Mucosa of descending colon (tissue), 3 donors: ENCODE measurements around the gene NR3C2. TPM values are rescaled to one million over a fixed set of nuclear protein-coding genes. Genes with fewer than 3 reads are reported as not detected.

ENCODE experiments used
- ATAC-seq: fragments of 200-7000 bp; cut with Tn5 transposase; one replicate; pipeline ENCODE4 v1.9.1; 2020; ENCODE audit warnings: mild to moderate bottlenecking, moderate library complexity
- DNase-seq, 3 donors: peaks; one replicate each; pipeline ENCODE4 v3.0.0-alpha.2; 2020
- H3K36me3 ChIP-seq: fragments of 200-600 bp; one replicate; pipeline ENCODE4 v1.8.0; 2021; ENCODE audit warnings: low read depth, mild to moderate bottlenecking
- H3K4me1 ChIP-seq: fragments of 200-600 bp; one replicate; pipeline ENCODE4 v1.8.0; 2021; ENCODE audit warnings: low read depth, mild to moderate bottlenecking
- H3K4me3 ChIP-seq: fragments of 200-600 bp; one replicate; pipeline ENCODE4 v1.8.0; 2021; ENCODE audit warnings: mild to moderate bottlenecking
- H3K9me3 ChIP-seq: fragments of 200-600 bp; one replicate; pipeline ENCODE4 v1.8.0; 2021; ENCODE audit warnings: mild to moderate bottlenecking
- intact Hi-C, 2 donors: fragments of 100-400 bp; cut with DNase I in 1 of 2; cut with micrococcal nuclease in 1 of 2; formaldehyde crosslinking; loops; one replicate each; pipeline versions ENCODE4 v1.11.0 to v1.11.1; 2022; cut with DNase I, micrococcal nuclease
- total RNA-seq, 3 donors: library from RNA; stranded (reverse); fragmentation: NEBNext Ultra II Directional in 2 of 3; extraction: Animal tissue kit (Norgen Biotek cat#: 25700) in 2 of 3; gene quantifications; one replicate each; pipeline versions ENCODE4 v1.2.1 to v1.2.4, GENCODE V29; 2021 to 2023
- TF ChIP-seq, protein P1 (sequence below): fragments of 200-600 bp; IDR thresholded peaks from one replicate; pipeline ENCODE4 v1.8.0; 2022; ENCODE audit warnings: antibody characterized with exemption, mild to moderate bottlenecking
- donor health status: DM: no; HTN: no; CAD: no; lungs with moderate emphysema.
- donor health status: DM: no; HTN: no; CAD: no.
- donor health status: DM: no; HTN: yes; CAD: no.

NR3C2 gene
- total RNA-seq, 3 donors from 2014 or later: 86.5 to 205 (median 108) TPM

GRCh38 chr4:148118179-148118578 lies 324.0 kb downstream of the NR3C2 start:
- Histone ChIP-seq H3K9me3 (peaks cover 1% of the 10 kb centered on the region), H3K4me1 (no peaks in the 10 kb centered on the region), H3K4me3 (no peak overlapping the region), H3K36me3 (no peaks in the 10 kb centered on the region)
- intact Hi-C loops: no loop called here
- TF ChIP-seq, protein P1, sequence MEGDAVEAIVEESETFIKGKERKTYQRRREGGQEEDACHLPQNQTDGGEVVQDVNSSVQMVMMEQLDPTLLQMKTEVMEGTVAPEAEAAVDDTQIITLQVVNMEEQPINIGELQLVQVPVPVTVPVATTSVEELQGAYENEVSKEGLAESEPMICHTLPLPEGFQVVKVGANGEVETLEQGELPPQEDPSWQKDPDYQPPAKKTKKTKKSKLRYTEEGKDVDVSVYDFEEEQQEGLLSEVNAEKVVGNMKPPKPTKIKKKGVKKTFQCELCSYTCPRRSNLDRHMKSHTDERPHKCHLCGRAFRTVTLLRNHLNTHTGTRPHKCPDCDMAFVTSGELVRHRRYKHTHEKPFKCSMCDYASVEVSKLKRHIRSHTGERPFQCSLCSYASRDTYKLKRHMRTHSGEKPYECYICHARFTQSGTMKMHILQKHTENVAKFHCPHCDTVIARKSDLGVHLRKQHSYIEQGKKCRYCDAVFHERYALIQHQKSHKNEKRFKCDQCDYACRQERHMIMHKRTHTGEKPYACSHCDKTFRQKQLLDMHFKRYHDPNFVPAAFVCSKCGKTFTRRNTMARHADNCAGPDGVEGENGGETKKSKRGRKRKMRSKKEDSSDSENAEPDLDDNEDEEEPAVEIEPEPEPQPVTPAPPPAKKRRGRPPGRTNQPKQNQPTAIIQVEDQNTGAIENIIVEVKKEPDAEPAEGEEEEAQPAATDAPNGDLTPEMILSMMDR: no peak
- ATAC-seq (no peak), DNase-seq (no peak)

DNA sequence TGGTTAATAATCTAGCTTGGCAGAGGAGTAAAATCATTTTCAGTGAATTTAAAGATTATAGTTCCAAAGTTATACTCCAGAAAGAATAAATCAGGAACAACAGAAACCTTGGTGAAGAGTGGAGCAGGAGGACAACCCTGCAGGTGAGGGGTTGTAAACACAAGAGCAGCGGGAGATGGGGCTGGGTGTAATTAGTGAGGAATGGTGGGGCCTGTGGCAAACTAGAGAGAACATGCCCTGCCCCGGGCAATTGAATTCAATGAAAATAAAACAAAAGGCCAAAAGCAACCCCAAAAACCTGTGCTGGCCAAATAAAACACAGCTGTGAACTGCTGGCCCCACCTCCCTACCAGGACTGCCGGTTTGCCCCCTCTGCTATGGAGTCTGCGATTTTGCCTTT lies 325.2 kb downstream of the NR3C2 start:
- DNase-seq: no peak

DNA sequence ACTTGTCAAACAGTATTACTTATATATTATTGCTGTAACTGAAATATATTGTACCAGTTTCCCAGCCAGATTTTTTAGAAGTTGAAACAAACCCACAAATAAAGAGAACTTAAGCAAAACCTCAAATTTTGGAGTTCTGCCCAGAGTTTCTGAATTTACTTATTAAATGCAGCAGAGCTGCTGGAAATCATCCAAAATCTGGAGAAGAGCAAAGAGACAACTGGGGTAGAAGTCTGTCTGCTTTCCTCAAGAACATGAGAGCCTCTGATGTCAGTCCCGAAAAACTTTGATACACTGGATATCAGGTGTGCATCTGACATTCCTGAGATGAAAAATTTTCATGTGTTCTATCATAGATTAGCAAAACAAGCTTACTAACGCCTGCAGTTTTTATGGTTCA lies 325.9 kb downstream of the NR3C2 start:
- ATAC-seq (no peak), DNase-seq (no peak)
- Histone ChIP-seq H3K4me3 (no peak overlapping the region), H3K4me1 (no peaks in the 10 kb centered on the region), H3K9me3 (no peaks in the 10 kb centered on the region), H3K36me3 (no peaks in the 10 kb centered on the region)
- intact Hi-C loops: no loop called here
- TF ChIP-seq, protein P1: no peak

More for the DNA sequence above, 325.2 kb downstream of the NR3C2 start:
- H3K4me1 ChIP-seq: no peaks in the 10 kb centered on the region
- no peak overlapping the region for H3K4me3 ChIP-seq
- no peaks in the 10 kb centered on the region for H3K9me3 ChIP-seq
- no peak for ATAC-seq
- no peaks in the 10 kb centered on the region for H3K36me3 ChIP-seq
- TF ChIP-seq, protein P1: no peak
- intact Hi-C loops: no loop called here

DNA sequence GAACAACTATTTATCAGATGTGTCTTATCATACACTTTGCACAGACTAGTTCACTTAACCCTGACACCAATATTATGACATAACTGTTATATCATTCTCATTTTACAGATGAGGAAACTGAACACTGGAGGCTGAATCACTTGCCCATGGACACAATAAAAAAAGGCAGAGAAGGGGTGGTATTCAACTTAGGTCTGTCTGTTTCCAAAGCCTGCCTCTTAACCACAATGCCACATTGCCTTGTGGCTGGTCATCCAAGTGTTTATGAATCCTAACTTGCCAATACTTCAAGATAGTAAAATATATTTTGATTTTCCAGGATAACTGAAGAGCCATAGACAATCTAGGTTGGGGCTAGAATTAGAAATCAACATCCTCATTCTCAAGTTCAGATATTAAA lies 327.8 kb downstream of the NR3C2 start:
- ATAC-seq (no peak), DNase-seq (no peak)
- Histone ChIP-seq H3K9me3 (no peaks in the 10 kb centered on the region), H3K4me3 (no peak overlapping the region), H3K36me3 (no peaks in the 10 kb centered on the region), H3K4me1 (no peaks in the 10 kb centered on the region)
- TF ChIP-seq, protein P1: no peak
- intact Hi-C loops: no loop called here

DNA sequence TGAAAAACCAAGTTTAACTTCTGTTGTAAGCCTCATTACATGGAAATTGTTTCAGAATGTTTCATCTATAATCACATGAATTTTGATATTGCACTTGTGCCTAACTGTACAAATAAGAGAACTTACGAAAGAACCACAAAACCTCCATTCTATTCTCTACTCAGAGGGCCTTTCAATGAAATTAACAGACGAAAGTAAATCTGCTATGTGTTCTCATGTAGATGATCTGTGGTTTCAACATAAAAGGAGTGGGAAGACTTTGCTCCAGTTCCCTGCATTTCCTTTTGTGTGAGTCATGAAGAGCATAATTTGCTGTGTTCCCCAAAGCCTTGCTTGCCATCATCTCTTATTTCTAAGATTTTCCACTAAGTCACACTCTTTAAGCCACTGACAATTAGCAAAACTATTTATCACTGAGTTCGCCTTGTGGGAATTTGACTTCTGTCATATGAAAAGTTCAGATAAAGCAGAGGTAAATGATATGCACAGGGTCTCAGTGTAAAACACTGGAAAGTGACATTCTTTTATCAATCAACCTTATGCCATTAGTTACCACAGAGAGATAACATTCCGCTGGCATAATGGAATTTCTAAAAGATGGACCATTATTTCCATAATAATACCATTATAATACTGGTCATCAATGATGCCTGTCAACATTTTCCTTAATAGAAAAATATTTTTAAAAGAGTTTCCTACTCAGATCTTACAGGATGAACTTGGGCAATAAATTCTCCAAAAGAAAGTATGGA lies 329.8 kb downstream of the NR3C2 start:
- H3K4me3 ChIP-seq: no peak overlapping the region
- DNase-seq (no peak), ATAC-seq (no peak)
- TF ChIP-seq, protein P1: no peak
- H3K4me1 ChIP-seq: no peaks in the 10 kb centered on the region
- H3K9me3 ChIP-seq: no peaks in the 10 kb centered on the region
- intact Hi-C loops: no loop called here
- no peaks in the 10 kb centered on the region for H3K36me3 ChIP-seq

- DNase-seq (no peak), ATAC-seq (no peak)
- TF ChIP-seq, protein P1: no peak
- Histone ChIP-seq H3K36me3 (no peaks in the 10 kb centered on the region), H3K9me3 (no peaks in the 10 kb centered on the region), H3K4me1 (no peaks in the 10 kb centered on the region), H3K4me3 (no peak overlapping the region)
- intact Hi-C loops: no loop called here
Measured at GRCh38 chr4:148110169-148110568, 332.0 kb downstream of the NR3C2 start.
